Spleen (tissue), 7 donors: ENCODE results near the gene CACNG7.

ENCODE experiments used
- CTCF ChIP-seq, 11 experiments: fragments of 200-600 bp in 7 of 11; fragments of 450-650 bp in 4 of 11; sonication (generic) in 4 of 11; IDR thresholded peaks in 8 of 11; conservative IDR thresholded peaks in 3 of 11; 1 replicate in 7 of 11; 2 replicates in 4 of 11; pipeline versions ENCODE4 v1.4.0 to v1.8.0; 2016 to 2021; ENCODE audit warnings: antibody characterized with exemption in 11 of 11, inconsistent platforms in 4 of 11, mild to moderate bottlenecking in 1 of 11
- POLR2A ChIP-seq, 3 donors: fragments of 450-650 bp; IDR thresholded peaks; one replicate each; pipeline ENCODE4 v1.5.1; 2017; ENCODE audit warnings: antibody characterized with exemption in 3 of 3, mild to moderate bottlenecking in 1 of 3
- donor health status: DM: no; HTN: no; CAD: no; lungs with moderate emphysema.
- donor health status: DM: no; HTN: no; CAD: no.
- donor health status: DM: no; HTN: no; CAD: no.

- TF ChIP-seq POLR2A (IDR thresholded peaks at IDR 0.05) (no peak), CTCF (IDR thresholded peaks at IDR 0.05 in 8 of 11, conservative IDR thresholded peaks at IDR 0.05 in 3 of 11) (no peak)
Measured at GRCh38 chr19:53977429-53977990, 68.4 kb downstream of the CACNG7 start.
